NOMO-1 treated with DMSO at 0.1 percent for 48 hours (cell line): ENCODE data around the gene TTC16.
A peak's percentile ranks its signal among the peaks of the same experiment; 100 is the strongest.

ENCODE experiments used
- DNase-seq: peaks from one replicate; lab custom pipeline; 2025; ENCODE audit not compliant: unreplicated experiment; lab: John Stamatoyannopoulos, UW

TTC16 gene

DNA sequence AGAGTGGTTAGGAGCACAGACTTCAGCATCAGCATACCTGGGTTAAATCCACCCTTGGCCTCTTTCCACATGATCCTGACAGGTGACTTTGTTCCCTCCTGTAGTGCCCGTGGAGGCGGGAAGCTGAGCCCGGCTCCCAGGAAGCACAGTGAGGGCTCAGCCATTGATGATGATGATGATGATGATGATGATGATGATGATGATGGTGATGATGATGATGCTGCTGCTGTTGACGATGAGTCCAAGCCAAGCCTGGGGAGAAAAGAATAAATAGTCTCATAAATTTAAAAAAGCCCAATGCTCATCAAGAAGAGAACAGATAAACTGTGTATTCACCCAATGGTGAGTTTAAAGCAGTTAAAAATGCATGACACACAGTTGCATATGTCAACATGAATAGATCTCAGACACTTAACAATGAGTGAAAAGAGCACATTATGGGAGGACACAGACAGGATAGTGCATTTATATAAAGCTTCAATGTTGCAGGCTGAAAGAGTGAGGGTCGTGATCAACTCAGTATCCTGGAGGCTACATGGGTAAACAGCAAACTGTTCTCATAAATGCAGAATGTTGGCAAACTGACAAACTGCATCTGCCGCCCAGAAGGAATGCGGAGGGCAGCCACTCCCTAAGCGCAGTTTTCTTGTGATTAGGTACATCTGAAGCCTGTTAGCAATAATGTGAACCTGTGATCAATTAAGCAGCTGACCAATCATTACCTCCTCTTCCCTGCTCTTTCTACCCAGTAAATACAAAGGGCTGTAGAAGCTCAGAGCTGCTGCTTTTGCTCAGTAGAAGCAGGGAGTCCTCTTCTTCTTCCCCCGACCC is 20.8 kb upstream of the TTC16 start:
- DNase-seq: no peak

DNA sequence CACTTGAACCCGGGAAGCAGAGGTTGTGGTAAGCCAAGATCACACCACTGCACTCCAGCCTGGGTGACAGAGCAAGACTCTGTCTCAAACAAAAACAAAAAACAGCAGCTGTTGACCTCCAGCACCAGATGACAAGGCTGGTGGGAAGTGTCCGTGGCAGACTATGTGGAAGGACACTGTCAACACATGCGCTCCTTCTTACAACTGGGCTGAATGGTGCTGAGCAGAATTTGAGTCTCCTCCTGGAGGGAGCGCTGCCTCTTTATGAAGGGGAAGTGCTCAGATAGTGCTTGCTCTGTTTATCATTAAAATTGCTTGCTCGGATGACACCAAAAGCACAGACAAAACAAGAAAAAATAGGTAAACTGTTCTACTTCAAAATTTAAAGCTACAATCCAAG is 18.3 kb upstream of the TTC16 start:
- DNase-seq: no peak

DNA sequence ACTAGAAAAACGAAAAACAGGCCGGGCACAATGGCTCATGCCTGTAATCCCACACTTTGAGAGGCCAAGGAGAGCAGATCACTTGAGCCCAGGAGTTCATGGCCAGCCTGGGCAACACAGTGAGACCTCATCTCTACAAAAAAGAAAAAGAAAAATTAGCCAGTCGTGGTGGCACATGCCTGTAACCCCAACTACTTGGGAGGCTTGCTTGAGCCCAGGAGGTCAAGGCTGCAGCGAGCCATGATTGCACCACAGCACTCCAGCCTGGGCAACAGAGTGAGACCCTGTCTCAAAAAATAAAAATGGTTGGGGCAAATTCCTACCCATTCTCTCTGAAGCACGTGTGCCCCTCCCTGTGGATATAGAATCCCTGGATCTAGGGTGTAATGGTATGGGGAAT is 17.5 kb upstream of the TTC16 start:
- no peak for DNase-seq

GRCh38 chr9:127698985-127699670 is 16.8 kb upstream of the TTC16 start:
- DNase-seq: peak; percentile 84

DNA sequence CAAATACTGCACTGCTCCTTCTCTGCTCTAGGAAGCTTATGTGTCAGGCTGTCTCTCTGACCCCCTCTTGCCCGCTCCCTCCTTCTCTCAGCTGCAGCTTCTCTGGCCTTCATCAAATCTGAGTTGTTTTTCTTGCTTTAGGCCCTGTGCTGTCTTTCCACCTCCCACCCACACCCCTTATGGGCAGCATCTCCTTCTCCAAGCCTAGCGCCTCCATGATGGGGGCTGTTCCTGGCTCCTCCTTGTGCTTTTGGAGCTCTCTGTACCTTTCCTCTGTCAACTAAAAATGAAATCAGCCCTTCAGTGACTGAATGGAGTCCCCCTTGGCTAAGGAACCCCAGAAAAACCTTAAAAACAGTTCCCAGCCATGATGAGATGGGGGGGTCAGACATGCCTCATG is 15.7 kb upstream of the TTC16 start:
- DNase-seq: no peak

GRCh38 chr9:127700594-127701255 is 15.2 kb upstream of the TTC16 start:
- no peak for DNase-seq

DNA sequence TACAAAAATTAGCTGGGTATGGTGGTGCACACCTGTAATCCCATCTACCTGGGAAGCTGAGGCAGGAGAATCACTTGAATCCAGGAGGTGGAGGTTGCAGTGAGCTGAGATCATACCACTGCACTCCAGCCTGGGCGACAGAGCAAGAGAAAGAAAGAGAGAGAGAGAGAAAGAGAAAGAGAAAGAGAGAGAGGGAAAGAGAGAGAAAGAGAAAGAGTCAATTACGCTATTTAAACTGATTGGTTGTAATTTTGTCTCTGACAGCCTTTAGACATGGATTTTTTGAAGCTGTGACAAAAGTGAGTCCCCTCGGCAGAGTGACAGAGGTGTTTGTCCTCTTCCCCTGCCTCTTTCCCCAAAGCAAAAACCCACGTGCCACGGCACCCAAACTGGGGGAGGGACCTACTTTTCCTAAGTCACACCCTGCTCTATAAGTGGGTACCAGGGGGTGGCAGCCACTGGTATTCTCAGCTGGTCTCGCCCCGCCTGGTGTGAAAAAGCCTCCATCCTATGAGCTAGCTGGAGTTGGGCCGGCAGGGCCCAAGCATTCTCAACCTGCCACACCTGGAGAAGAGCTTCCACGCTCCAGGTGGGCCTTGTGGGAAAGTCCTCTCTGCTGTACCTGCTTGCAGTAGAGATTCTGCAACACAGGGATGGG is 12.5 kb upstream of the TTC16 start:
- DNase-seq: no peak

GRCh38 chr9:127705577-127706379 is 10.1 kb upstream of the TTC16 start:
- DNase-seq: no peak

DNA sequence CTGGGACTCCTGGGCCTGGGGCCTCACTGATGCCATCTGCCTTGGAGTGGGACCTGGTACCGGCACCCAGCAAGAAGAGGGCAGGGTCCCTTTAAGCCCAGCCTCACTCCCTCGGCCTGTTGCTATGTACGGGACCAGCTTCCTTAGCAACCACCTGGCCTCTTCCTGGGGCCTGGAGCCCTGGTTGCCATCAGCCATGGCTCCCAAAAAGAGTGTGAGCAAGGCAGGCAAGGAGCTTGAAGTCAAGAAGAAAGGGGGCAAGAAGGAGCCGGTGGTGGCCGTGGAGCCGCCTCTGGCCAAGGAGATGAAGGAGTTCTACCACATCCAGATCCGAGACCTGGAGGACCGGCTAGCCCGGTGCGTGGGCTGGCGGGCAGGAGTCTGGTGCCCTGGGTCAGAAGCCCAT is 9.0 kb upstream of the TTC16 start, which contains the start of gene CFAP157:
Gene CFAP157, plus strand, starts transcription at position 153 of the 406 bp plus-strand sequence. Its CDS starts 44 bp downstream, at position 197.
- no peak for DNase-seq

GRCh38 chr9:127707766-127708165 is 8.1 kb upstream of the TTC16 start:
- DNase-seq: no peak

- DNase-seq: no peak
Observed at GRCh38 chr9:127708952-127709587, 6.8 kb upstream of the TTC16 start.

DNA sequence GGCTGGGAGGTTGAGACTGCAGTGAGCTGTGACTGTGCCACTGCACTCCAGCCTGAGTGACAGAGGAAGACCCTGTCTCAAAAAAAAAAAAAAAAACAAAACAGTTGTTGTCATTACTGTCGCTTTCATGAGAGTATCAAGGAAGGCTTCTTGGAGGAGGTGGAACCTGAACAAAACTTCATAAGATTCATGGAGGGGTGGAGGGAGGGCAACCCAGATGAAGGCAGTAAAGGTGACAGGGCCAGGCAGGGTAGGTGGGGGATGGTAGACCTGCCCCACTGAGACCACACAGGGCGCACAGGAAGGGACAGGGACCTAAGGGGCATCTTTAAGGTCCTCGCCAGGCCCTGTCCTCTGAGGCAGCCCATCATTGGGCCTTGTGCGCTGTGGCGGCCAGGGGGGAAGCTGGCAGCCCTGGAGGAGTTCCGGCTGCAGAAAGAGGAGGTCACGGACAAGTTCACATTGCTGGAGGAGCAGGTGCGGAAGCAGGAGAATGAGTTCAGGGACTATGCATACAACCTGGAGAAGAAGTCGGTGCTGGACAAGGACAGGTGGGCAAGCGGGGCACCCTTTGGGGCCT is 5.6 kb upstream of the TTC16 start:
- no peak for DNase-seq

- peak; percentile 29 for DNase-seq
Observed at GRCh38 chr9:127711226-127711701, 4.6 kb upstream of the TTC16 start.

- DNase-seq: no peak
Observed at GRCh38 chr9:127711831-127712274, 4.0 kb upstream of the TTC16 start.

GRCh38 chr9:127712371-127712770 is 3.5 kb upstream of the TTC16 start:
- no peak for DNase-seq

- no peak for DNase-seq
Observed at GRCh38 chr9:127712867-127713266, 3.0 kb upstream of the TTC16 start.

- DNase-seq: no peak
Observed at GRCh38 chr9:127714020-127714750, 1.7 kb upstream of the TTC16 start.

DNA sequence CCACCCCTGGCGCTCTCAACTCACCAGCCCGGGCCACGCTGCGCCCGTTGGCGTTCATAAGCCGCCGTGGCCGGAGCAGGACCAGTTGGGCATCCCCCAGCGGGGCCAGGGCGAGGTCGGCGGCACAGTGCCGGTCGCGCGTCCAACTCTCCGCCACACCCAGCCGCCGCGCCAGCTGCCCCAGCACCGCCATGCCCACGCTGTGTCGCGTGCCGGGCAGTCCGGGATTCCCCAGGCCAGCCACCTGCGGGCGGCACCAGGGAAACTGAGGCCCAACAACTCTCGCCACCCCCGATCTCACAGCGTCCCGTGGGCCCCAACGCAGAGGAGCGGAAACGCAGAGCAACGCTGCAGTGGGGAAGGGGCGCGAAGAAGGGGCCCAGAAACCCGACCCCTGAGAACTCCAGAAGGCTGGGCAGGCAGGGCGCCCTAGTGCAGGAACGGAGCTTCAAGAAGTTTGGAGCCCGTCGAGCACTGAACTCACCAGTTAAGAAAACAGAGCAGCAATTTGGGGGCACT is 869 bp upstream of the TTC16 start:
- no peak for DNase-seq

GRCh38 chr9:127716412-127716811 is 533 bp downstream of the TTC16 start:
- DNase-seq: no peak
